Loucy (cell line): ENCODE measurements around the gene LIN28A.

Experiments
- H2AFZ ChIP-seq: fragments of 200-600 bp; sonication (generic); 2 replicates; pipeline ENCODE4 v1.6.0; 2016; ENCODE audit warnings: antibody characterized with exemption, mild to moderate bottlenecking, low read length, moderate library complexity
- H3F3A ChIP-seq: fragments of 200-600 bp; 2 replicates; pipeline ENCODE4 v1.6.0; 2016; ENCODE audit warnings: antibody characterized with exemption, low read depth, mild to moderate bottlenecking
- H3K27me3 ChIP-seq: fragments of 200-600 bp; sonication (generic); 2 replicates; pipeline ENCODE4 v1.6.1; 2014; ENCODE audit warnings: low read length, mild to moderate bottlenecking; ENCODE audit not compliant: insufficient read depth, poor library complexity, severe bottlenecking
- H3K36me3 ChIP-seq: fragments of 200-600 bp; sonication (generic); 2 replicates; pipeline ENCODE4 v1.6.1; 2016; ENCODE audit warnings: low read length; ENCODE audit not compliant: insufficient read depth
- H3K4me1 ChIP-seq: fragments of 200-600 bp; sonication (generic); 2 replicates; pipeline ENCODE4 v1.5.1; 2014; ENCODE audit warnings: low read length, mild to moderate bottlenecking; ENCODE audit not compliant: insufficient read depth, poor library complexity, severe bottlenecking
- H3K4me2 ChIP-seq: fragments of 200-600 bp; sonication (generic); 2 replicates; pipeline ENCODE4 v1.6.0; 2014; ENCODE audit warnings: antibody characterized with exemption, low read length, low read depth, mild to moderate bottlenecking; ENCODE audit not compliant: poor library complexity, severe bottlenecking
- H3K4me3 ChIP-seq: fragments of 200-600 bp; sonication (generic); 2 replicates; pipeline ENCODE4 v1.5.1; 2014; ENCODE audit warnings: low read length, mild to moderate bottlenecking, mixed read lengths; ENCODE audit not compliant: poor library complexity, severe bottlenecking
- H3K79me2 ChIP-seq: fragments of 200-600 bp; sonication (generic); 2 replicates; pipeline ENCODE4 v1.6.1; 2014; ENCODE audit warnings: low read length; ENCODE audit not compliant: insufficient read depth
- H3K9ac ChIP-seq: fragments of 200-600 bp; sonication (generic); 2 replicates; pipeline ENCODE4 v1.6.0; 2014; ENCODE audit warnings: mild to moderate bottlenecking, low read depth, low read length, moderate library complexity; ENCODE audit not compliant: poor library complexity, severe bottlenecking
- H3K9me2 ChIP-seq: fragments of 200-600 bp; sonication (generic); replicated peaks from 2 replicates; pipeline ENCODE4 v1.6.1; 2016; ENCODE audit warnings: low read depth, low read length, mixed read lengths
- H3K9me3 ChIP-seq: fragments of 200-600 bp; sonication (generic); 2 replicates; pipeline ENCODE4 v1.6.1; 2014; ENCODE audit warnings: mild to moderate bottlenecking, antibody characterized with exemption, low read length, low read depth; ENCODE audit not compliant: insufficient read depth
- H4K20me1 ChIP-seq: fragments of 200-600 bp; sonication (generic); 2 replicates; pipeline ENCODE4 v1.6.0; 2014; ENCODE audit warnings: antibody characterized with exemption, low read length, mild to moderate bottlenecking; ENCODE audit not compliant: insufficient read depth, poor library complexity, severe bottlenecking
- EZH2phosphoT487 ChIP-seq: fragments of 200-600 bp; IDR thresholded peaks from 2 replicates; pipeline ENCODE4 v1.6.1; 2018; ENCODE audit warnings: antibody characterized with exemption, mild to moderate bottlenecking, moderate library complexity, borderline replicate concordance
- TF ChIP-seq, protein P1 (sequence below): fragments of 200-600 bp; sonication (generic); conservative IDR thresholded peaks from 2 replicates; pipeline ENCODE4 v1.5.1; 2014; ENCODE audit warnings: mild to moderate bottlenecking, antibody characterized with exemption, low read length

LIN28A gene

DNA sequence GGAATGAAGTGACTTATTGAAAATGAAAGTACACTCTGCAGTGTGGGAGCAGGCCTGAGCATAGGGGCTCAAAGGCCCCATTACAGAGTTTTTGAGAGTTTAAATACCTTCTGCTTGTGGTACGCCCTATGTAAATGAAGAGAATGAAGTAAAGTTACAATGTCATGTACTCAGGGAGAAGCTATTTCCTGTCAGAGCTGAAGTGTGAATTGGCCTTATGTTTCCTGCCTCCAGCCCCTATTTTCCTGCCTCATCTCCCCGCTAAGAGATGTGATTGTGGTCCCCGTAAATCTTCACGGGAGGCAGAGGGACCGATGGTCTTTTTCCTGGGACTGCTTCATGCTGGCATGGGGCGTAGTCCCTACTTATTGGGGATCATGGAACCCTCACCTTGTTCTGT lies 35.5 kb upstream of the LIN28A start:
- TF ChIP-seq, protein P1, sequence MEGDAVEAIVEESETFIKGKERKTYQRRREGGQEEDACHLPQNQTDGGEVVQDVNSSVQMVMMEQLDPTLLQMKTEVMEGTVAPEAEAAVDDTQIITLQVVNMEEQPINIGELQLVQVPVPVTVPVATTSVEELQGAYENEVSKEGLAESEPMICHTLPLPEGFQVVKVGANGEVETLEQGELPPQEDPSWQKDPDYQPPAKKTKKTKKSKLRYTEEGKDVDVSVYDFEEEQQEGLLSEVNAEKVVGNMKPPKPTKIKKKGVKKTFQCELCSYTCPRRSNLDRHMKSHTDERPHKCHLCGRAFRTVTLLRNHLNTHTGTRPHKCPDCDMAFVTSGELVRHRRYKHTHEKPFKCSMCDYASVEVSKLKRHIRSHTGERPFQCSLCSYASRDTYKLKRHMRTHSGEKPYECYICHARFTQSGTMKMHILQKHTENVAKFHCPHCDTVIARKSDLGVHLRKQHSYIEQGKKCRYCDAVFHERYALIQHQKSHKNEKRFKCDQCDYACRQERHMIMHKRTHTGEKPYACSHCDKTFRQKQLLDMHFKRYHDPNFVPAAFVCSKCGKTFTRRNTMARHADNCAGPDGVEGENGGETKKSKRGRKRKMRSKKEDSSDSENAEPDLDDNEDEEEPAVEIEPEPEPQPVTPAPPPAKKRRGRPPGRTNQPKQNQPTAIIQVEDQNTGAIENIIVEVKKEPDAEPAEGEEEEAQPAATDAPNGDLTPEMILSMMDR = no peak
- TF ChIP-seq EZH2phosphoT487 = no peak
- no peak overlapping the region for H2AFZ ChIP-seq
- peaks cover 23% of the 10 kb centered on the region for H3F3A ChIP-seq
- peak overlapping the region; percentile 85 for H3K9ac ChIP-seq
- H3K9me2 ChIP-seq = no peaks in the 10 kb centered on the region
- H3K27me3 ChIP-seq = no peaks in the 10 kb centered on the region
- H3K9me3 ChIP-seq = no peaks in the 10 kb centered on the region
- H3K79me2 ChIP-seq = peaks cover 4% of the 10 kb centered on the region
- H3K36me3 ChIP-seq = no peaks in the 10 kb centered on the region
- no peaks in the 10 kb centered on the region for H4K20me1 ChIP-seq
- H3K4me3 ChIP-seq = peak overlapping the region; percentile 64
- H3K4me2 ChIP-seq = peak overlapping the region; percentile 70
- peaks cover 89% of the 10 kb centered on the region for H3K4me1 ChIP-seq

DNA sequence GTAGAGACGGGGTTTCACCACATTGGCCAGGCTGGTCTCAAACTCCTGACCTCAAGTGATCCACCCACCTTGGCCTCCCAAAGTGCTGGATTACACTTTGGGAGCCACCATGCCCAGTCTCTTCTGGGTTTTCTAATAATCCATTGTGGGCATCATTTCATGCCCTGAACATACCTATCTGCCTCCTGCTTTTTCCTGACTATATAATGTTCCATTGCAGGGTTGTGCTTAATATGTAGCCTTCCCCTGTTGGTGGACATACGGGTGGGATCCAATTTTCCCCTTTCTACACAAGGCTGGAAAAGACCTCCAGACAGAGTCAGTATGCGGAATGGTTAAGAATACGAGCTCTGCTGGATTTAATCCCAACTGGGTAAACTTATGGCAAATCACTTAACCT lies 34.6 kb upstream of the LIN28A start:
- Histone ChIP-seq H3K9me2 (no peaks in the 10 kb centered on the region), H3K4me2 (no peak overlapping the region), H3K9ac (no peak overlapping the region), H4K20me1 (no peaks in the 10 kb centered on the region), H3K79me2 (no peaks in the 10 kb centered on the region), H3K9me3 (no peaks in the 10 kb centered on the region), H3F3A (peaks cover 23% of the 10 kb centered on the region), H3K4me1 (peaks cover 80% of the 10 kb centered on the region), H2AFZ (no peak overlapping the region), H3K27me3 (no peaks in the 10 kb centered on the region), H3K36me3 (no peaks in the 10 kb centered on the region), H3K4me3 (no peak overlapping the region)
- TF ChIP-seq, protein P1 = no peak
- TF ChIP-seq EZH2phosphoT487 = no peak

DNA sequence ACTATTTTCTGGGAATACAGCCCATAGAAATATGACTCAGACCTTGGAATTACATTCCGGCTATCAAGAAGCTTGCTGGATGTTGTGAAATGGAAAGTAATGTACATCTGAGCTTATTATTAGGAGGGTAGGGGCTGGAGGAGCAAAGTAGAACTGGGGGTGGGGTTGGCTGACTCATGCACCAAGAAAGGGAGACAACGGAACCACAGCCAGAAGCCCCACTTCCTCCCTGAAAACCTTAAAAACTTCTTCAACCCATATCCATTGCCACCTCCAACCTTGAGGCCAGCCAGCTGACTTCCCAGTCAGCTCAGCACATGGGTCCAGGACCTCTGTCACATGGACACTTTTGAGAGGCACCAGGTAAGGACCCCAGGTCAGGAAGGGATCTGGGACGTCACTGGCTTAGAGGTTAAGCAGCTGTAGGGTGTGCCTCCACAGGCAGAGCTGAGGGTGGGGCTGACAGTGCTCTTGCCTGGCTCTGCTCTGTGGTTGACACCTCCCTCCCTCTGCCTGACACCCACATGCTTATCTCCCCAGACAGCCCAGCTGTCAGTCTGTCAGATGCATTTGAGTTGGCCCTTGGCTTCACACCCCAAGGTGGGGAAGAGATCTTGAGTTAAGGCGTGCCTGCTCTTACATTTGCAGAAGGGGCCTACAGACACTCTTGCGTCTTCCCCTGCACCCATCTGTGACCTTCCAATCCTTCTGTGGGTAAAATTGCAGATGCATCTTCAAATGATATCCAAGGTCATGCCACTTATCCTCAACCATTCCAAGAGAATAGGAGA lies 32.3 kb upstream of the LIN28A start:
- TF ChIP-seq, protein P1 = no peak
- no peak for TF ChIP-seq EZH2phosphoT487
- Histone ChIP-seq H3K9me2 (no peaks in the 10 kb centered on the region), H3K79me2 (no peaks in the 10 kb centered on the region), H2AFZ (0 out of 2 replicates have a peak overlapping the region, but pooled peaks have one; percentile 10), H3K4me2 (peak overlapping the region; percentile 75), H3K4me3 (peak overlapping the region; percentile 54), H3K9me3 (no peaks in the 10 kb centered on the region), H3K9ac (peak overlapping the region; percentile 49), H3F3A (peaks cover 13% of the 10 kb centered on the region), H3K36me3 (no peaks in the 10 kb centered on the region), H3K4me1 (peaks cover 58% of the 10 kb centered on the region), H3K27me3 (no peaks in the 10 kb centered on the region), H4K20me1 (no peaks in the 10 kb centered on the region)
